T-cell (primary cell): ENCODE measurements around the gene ASMTL. TPM values are rescaled to one million over a fixed set of nuclear protein-coding genes. Genes with fewer than 3 reads are reported as not detected.
A peak's percentile ranks its signal among the peaks of the same experiment; 100 is the strongest.
"Not testable (repeated sequence)": the region's sequence is repeated elsewhere in the genome, so short reads cannot be mapped to it uniquely, and the experiment has no call there.

Source experiments
- ATAC-seq, 4 experiments: fragments of 200-7000 bp in 3 of 4; fragments of 150-1000 bp in 1 of 4; cut with Tn5 transposase; replicated peaks in 1 of 4; 1 replicate in 3 of 4; 2 replicates in 1 of 4; pipeline ENCODE4 v1.10.0; 2021; ENCODE audit warnings: moderate library complexity in 3 of 4, mild to moderate bottlenecking in 2 of 4, moderate number of reproducible peaks in 1 of 4
- CTCF ChIA-PET, 2 donors: fragments of 300-600 bp; sonication (Branson Sonifier 250); formaldehyde crosslinking; loops; one replicate each; lab custom pipeline; 2022; ENCODE audit warnings: antibody characterized with exemption in 2 of 2; lab: Charles Lee
- POLR2A ChIA-PET, 2 donors: fragments of 300-600 bp; sonication (Branson Sonifier 250); formaldehyde crosslinking; loops; one replicate each; lab custom pipeline; 2022; ENCODE audit warnings: antibody characterized with exemption in 2 of 2; lab: Charles Lee
- DNase-seq, 35 experiments: peaks; one replicate each; pipeline versions ENCODE4 v3.0.0 to v3.0.0-alpha.2; 2013 to 2023
- H3K27ac ChIP-seq: one replicate; pipeline ENCODE4 v1.5.1; 2013; ENCODE audit warnings: low read length
- H3K27me3 ChIP-seq, 2 experiments: replicated peaks in 1 of 2; 1 replicate in 1 of 2; 2 replicates in 1 of 2; pipeline versions ENCODE4 v1.6.1 to v1.7.0; 2013; ENCODE audit warnings: low read length in 1 of 2, mixed read lengths in 1 of 2; ENCODE audit not compliant: control insufficient read depth in 2 of 2, insufficient read depth in 2 of 2; ENCODE audit errors: extremely low read depth in 1 of 2
- H3K36me3 ChIP-seq, 2 donors: 1 replicate in 1 of 2; 2 replicates in 1 of 2; pipeline versions ENCODE4 v1.6.1 to v1.7.0; 2013; ENCODE audit warnings: low read length in 1 of 2; ENCODE audit not compliant: control insufficient read depth in 2 of 2, insufficient read depth in 1 of 2; ENCODE audit errors: extremely low read depth in 1 of 2
- H3K4me1 ChIP-seq, 2 experiments: 1 replicate in 1 of 2; 2 replicates in 1 of 2; pipeline versions ENCODE4 v1.6.1 to v1.7.0; 2013; ENCODE audit warnings: low read length in 2 of 2, mixed read lengths in 1 of 2; ENCODE audit not compliant: insufficient read depth in 2 of 2, control insufficient read depth in 1 of 2; ENCODE audit errors: extremely low read depth in 1 of 2
- H3K4me3 ChIP-seq, 2 donors: 1 replicate in 1 of 2; 2 replicates in 1 of 2; pipeline versions ENCODE4 v1.5.1 to v1.7.0; 2013; ENCODE audit warnings: mild to moderate bottlenecking in 2 of 2, low read length in 1 of 2, moderate library complexity in 1 of 2; ENCODE audit not compliant: control insufficient read depth in 1 of 2; ENCODE audit errors: extremely low read depth in 1 of 2
- H3K9me3 ChIP-seq: 2 replicates; pipeline ENCODE4 v1.7.0; 2013
- H3K27ac Mint-ChIP-seq, 2 donors: one replicate each; pipeline ENCODE4 v1.8.0; 2020 to 2021; ENCODE audit warnings: mild to moderate bottlenecking in 2 of 2, mixed read lengths in 2 of 2
- H3K27me3 Mint-ChIP-seq, 2 donors: one replicate each; pipeline ENCODE4 v1.8.0; 2021 to 2022; ENCODE audit warnings: mixed read lengths in 2 of 2
- H3K36me3 Mint-ChIP-seq: one replicate; pipeline ENCODE4 v1.8.0; 2021; ENCODE audit warnings: mixed read lengths
- H3K4me1 Mint-ChIP-seq, 3 donors: one replicate each; pipeline ENCODE4 v1.8.0; 2020 to 2022; ENCODE audit warnings: mixed read lengths in 3 of 3, mild to moderate bottlenecking in 1 of 3
- H3K4me3 Mint-ChIP-seq, 3 donors: one replicate each; pipeline ENCODE4 v1.8.0; 2020 to 2022; ENCODE audit warnings: mild to moderate bottlenecking in 3 of 3, mixed read lengths in 3 of 3, moderate library complexity in 3 of 3
- H3K9me3 Mint-ChIP-seq, 3 donors: one replicate each; pipeline ENCODE4 v1.8.0; 2020 to 2022; ENCODE audit warnings: mixed read lengths in 3 of 3
- WGBS: methylation state at CpG from one replicate; pipeline ENCODE4 v1.1.5; 2013; ENCODE audit warnings: missing lambda C conversion rate; ENCODE audit not compliant: insufficient coverage; 5-methylcytosine and 5-hydroxymethylcytosine counted together
- total RNA-seq, 35 experiments: library from RNA in 6 of 35; stranded (reverse) in 6 of 35; fragments of 120-200 nt in 1 of 35; gene quantifications; one replicate each; pipeline versions ENCODE4 v1.2.1 to v1.2.4 and lab custom pipeline; 2013 to 2026

Gene ASMTL
- total RNA-seq, 5 donors from 2014 or later (not counting 1 experiment from before 2014, with no cell fraction given): 44.9 to 48.8 (median 45.4) TPM

DNA sequence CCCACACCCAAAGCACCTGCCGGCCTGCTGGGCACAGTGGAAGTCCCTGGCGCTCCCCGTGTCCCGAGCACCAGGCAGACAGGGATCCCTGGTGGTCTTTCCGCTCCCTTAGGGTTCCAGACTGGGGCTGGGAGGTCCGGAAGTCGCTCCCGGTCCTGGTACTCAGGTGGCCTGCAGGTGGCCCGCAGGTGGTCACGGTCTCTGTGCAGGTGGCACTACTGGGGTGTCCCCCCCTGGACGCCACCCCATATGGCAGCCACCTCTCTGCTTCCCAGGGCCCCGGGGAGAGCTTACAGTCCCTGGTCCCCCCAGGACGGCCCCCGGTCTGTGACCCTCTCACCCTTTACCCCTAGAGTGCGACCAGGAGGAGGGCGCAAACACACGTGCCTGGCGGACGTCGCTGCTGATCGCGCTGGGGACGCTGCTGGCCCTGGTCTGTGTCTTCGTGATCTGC is 74.4 kb downstream of the ASMTL start:
- H3K4me3 ChIP-seq: no peak overlapping the region
- ATAC-seq: no peak
- DNase-seq: peak in 1 of 35 experiments; percentile 11
- H3K36me3 ChIP-seq: peaks cover 2 to 4% of the 10 kb centered on the region in 2 donors
- Mint-ChIP-seq H3K4me3 (no peak overlapping the region), H3K9me3 (no peaks in the 10 kb centered on the region), H3K27ac (no peak overlapping the region), H3K36me3 (no peaks in the 10 kb centered on the region), H3K27me3 (no peaks in the 10 kb centered on the region), H3K4me1 (peaks cover 0 to 4% (median 2%) of the 10 kb centered on the region in 3 donors)
- H3K9me3 ChIP-seq: no peaks in the 10 kb centered on the region
- ChIA-PET POLR2A (no interaction called here), CTCF (no interaction called here)
- H3K27ac ChIP-seq: no peak overlapping the region
- 96% methylated on average over 18 of the region's 24 CpGs for WGBS
- H3K4me1 ChIP-seq: peaks cover 0 to 10% of the 10 kb centered on the region in 2 experiments
- no peaks in the 10 kb centered on the region for H3K27me3 ChIP-seq

DNA sequence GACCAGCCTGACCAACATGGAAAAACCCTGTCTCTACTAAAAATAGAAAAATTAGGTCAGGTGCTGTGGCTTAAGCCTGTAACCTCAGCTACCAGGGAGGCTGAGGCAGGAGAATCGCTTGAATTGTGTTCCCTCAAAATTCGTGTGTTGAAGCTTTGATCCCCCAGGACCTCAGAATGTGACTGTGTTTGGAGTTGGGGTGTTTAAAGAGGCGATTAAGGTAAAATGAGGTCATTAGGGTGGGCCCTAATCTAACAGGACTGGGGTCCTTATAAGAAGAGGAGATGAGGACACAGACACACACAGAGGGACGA is 84.4 kb downstream of the ASMTL start:
- ChIA-PET CTCF (no interaction called here), POLR2A (no interaction called here)
- Histone ChIP-seq H3K27ac (no peak overlapping the region), H3K27me3 (no peaks in the 10 kb centered on the region), H3K4me3 (no peak overlapping the region), H3K9me3 (no peaks in the 10 kb centered on the region), H3K4me1 (no peaks in the 10 kb centered on the region), H3K36me3 (peaks cover 2 to 4% of the 10 kb centered on the region in 2 donors)
- Mint-ChIP-seq H3K4me1 (no peaks in the 10 kb centered on the region), H3K27ac (no peak overlapping the region), H3K4me3 (no peak overlapping the region), H3K9me3 (no peaks in the 10 kb centered on the region), H3K27me3 (no peaks in the 10 kb centered on the region), H3K36me3 (peaks cover 3% of the 10 kb centered on the region)
- WGBS: 88% methylated on average over 3 of the region's 4 CpGs
- ATAC-seq (no peak), DNase-seq (no peak)

DNA sequence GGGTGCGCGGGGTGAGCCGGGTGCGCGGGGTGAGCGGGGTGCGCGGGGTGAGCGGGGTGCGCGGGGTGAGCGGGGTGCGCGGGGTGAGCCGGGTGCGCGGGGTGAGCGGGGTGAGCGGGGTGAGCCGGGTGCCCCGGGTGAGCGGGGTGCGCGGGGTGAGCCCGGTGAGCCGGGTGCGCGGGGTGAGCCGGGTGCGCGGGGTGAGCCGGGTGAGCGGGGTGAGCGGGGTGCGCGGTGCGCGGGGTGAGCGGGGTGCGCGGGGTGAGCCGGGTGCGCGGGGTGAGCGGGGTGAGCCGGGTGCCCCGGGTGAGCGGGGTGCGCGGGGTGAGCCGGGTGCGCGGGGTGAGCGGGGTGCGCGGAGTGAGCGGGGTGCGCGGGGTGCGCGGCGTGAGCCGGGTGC is 86.3 kb downstream of the ASMTL start:
- H3K27ac Mint-ChIP-seq, DNase-seq, H3K9me3 ChIP-seq, H3K9me3 Mint-ChIP-seq, H3K27ac ChIP-seq, CTCF ChIA-PET, H3K4me1 Mint-ChIP-seq, H3K27me3 ChIP-seq, H3K4me3 ChIP-seq, H3K36me3 ChIP-seq, ATAC-seq, POLR2A ChIA-PET, H3K27me3 Mint-ChIP-seq, H3K4me1 ChIP-seq, H3K4me3 Mint-ChIP-seq: not testable (repeated sequence)
- peaks cover 13% of the 10 kb centered on the region for H3K36me3 Mint-ChIP-seq
- WGBS: no CpG with 5 or more reads among the region's 63 CpGs

DNA sequence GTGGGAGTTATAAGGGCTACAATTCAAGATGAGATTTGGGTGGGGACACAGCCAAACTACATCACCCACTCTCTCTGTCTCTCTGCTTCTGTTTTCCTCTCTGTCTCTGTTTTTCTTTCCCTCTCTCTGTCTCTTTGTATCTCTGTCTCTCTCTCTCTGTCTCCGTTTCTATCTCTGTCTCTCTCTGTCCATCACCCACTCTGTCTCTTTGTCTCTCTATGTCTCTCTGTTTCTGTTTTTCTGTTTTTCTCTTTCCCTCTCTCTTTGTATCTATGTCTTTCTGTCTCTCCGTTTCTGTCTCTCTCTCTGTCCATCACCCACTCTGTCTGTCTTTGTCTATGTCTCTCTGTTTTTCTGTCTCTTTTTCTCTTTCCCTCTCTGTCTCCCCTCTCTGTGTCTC is 90.8 kb downstream of the ASMTL start:
- CTCF ChIA-PET: no interaction called here
- no peak for ATAC-seq
- Histone ChIP-seq H3K36me3 (peaks cover 2 to 5% of the 10 kb centered on the region in 2 donors), H3K9me3 (no peaks in the 10 kb centered on the region), H3K4me3 (no peak overlapping the region), H3K4me1 (no peaks in the 10 kb centered on the region), H3K27ac (no peak overlapping the region), H3K27me3 (no peaks in the 10 kb centered on the region)
- no peaks in the 10 kb centered on the region for H3K27me3 Mint-ChIP-seq
- H3K4me1 Mint-ChIP-seq: peaks cover 0 to 18% (median 4%) of the 10 kb centered on the region in 3 donors
- peak overlapping the region in 1 of 2 donors; percentile 26 for H3K27ac Mint-ChIP-seq
- peaks cover 27% of the 10 kb centered on the region for H3K36me3 Mint-ChIP-seq
- POLR2A ChIA-PET: no interaction called here
- H3K9me3 Mint-ChIP-seq: no peaks in the 10 kb centered on the region
- H3K4me3 Mint-ChIP-seq: no peak overlapping the region
- WGBS: 92% methylated on average over 2 of the region's 2 CpGs
- no peak for DNase-seq

DNA sequence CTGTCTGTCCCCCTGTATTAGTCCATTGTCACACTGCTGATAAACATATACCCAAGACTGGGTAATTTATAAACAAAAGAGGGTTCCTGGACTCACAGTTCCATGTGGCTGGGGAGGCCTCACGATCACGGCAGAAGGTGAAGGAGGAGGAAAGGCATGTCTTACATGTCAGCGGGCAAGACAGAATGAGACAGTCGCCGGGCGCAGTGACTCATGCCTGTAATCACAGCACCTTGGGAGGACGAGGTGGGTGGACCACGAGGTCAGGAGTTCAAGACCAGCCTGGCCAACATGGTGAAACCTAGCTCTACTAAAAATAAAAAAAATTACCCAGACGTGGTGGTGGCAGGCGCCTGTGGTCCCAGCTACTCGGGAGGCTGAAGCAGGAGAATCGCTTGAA is 91.4 kb downstream of the ASMTL start:
- H3K9me3 Mint-ChIP-seq: no peaks in the 10 kb centered on the region
- WGBS: 100% methylated on average over 2 of the region's 12 CpGs
- ChIA-PET CTCF (no interaction called here), POLR2A (no interaction called here)
- Histone ChIP-seq H3K27me3 (no peaks in the 10 kb centered on the region), H3K4me1 (no peaks in the 10 kb centered on the region), H3K27ac (no peak overlapping the region), H3K9me3 (no peaks in the 10 kb centered on the region), H3K4me3 (no peak overlapping the region), H3K36me3 (peaks cover 2 to 5% of the 10 kb centered on the region in 2 donors)
- peaks cover 27% of the 10 kb centered on the region for H3K36me3 Mint-ChIP-seq
- no peak for DNase-seq
- no peaks in the 10 kb centered on the region for H3K27me3 Mint-ChIP-seq
- H3K4me3 Mint-ChIP-seq: no peak overlapping the region
- no peak for ATAC-seq
- peak overlapping the region in 1 of 2 donors; percentile 22 for H3K27ac Mint-ChIP-seq
- peaks cover 0 to 18% (median 4%) of the 10 kb centered on the region in 3 donors for H3K4me1 Mint-ChIP-seq

DNA sequence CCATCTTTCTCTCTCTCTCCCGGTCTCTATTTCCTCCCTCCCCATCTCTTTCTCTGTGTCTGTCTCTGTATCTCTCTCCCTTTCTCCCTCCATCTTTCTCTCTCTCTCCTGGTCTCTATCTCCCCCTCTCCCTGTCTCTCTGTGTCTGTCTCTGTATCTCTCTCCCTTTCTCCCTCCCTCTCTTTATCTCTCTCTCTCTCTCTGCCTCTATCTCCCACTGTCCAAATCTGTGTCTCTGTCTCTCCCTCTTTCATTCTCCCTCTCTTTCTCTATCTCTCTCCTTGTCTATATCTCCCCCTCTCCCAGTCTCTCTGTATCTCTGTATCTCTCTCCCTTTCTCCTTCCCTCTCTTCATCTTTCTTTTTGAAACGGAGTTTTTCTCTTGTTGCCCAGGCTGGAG is 92.5 kb downstream of the ASMTL start:
- POLR2A ChIA-PET: no interaction called here
- Mint-ChIP-seq H3K9me3 (no peaks in the 10 kb centered on the region), H3K27ac (no peak overlapping the region), H3K36me3 (peaks cover 27% of the 10 kb centered on the region), H3K27me3 (no peaks in the 10 kb centered on the region), H3K4me3 (no peak overlapping the region), H3K4me1 (peaks cover 1 to 18% (median 8%) of the 10 kb centered on the region in 3 donors)
- ATAC-seq (no peak), DNase-seq (no peak)
- Histone ChIP-seq H3K9me3 (no peaks in the 10 kb centered on the region), H3K4me1 (peaks cover 0 to 6% of the 10 kb centered on the region in 2 experiments), H3K36me3 (peaks cover 2 to 5% of the 10 kb centered on the region in 2 donors), H3K27me3 (no peaks in the 10 kb centered on the region), H3K4me3 (no peak overlapping the region), H3K27ac (no peak overlapping the region)
- WGBS: 96% methylated on average over 2 of the region's 2 CpGs
- CTCF ChIA-PET: no interaction called here

DNA sequence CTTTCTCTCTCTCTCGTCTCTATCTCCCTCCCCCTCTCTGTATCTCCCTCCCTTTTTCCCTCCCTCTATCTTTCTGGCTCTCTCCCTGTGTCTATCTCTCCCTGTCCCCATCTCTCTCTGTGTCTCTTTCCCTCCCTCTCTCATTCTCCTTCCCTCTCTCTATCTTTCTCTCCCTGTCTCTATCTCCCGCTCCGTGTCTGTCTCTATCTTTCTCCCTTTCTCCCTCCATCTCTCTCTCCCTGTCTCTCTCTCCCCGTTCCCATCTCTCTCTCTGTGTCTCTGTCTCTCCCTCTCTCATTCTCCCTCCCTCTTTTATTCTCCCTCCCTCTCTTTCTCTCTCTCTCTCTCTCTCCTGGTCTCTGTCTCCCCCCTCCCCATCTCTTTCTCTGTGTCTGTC is 93.2 kb downstream of the ASMTL start:
- peaks cover 1 to 5% of the 10 kb centered on the region in 2 donors for H3K36me3 ChIP-seq
- peak overlapping the region in 1 of 2 donors; percentile 51 for H3K27ac Mint-ChIP-seq
- 89% methylated on average over 4 of the region's 4 CpGs for WGBS
- no peak overlapping the region for H3K27ac ChIP-seq
- no peak overlapping the region for H3K4me3 Mint-ChIP-seq
- ATAC-seq: no peak
- no peak for DNase-seq
- peaks cover 1 to 18% (median 8%) of the 10 kb centered on the region in 3 donors for H3K4me1 Mint-ChIP-seq
- ChIA-PET POLR2A (no interaction called here), CTCF (no interaction called here)
- H3K9me3 ChIP-seq: no peaks in the 10 kb centered on the region
- H3K36me3 Mint-ChIP-seq: peaks cover 27% of the 10 kb centered on the region
- H3K27me3 Mint-ChIP-seq: no peaks in the 10 kb centered on the region
- H3K4me1 ChIP-seq: peaks cover 0 to 6% of the 10 kb centered on the region in 2 experiments
- no peaks in the 10 kb centered on the region for H3K27me3 ChIP-seq
- no peaks in the 10 kb centered on the region for H3K9me3 Mint-ChIP-seq
- no peak overlapping the region for H3K4me3 ChIP-seq
